ENCODE results near the gene LRIG2.

DNA sequence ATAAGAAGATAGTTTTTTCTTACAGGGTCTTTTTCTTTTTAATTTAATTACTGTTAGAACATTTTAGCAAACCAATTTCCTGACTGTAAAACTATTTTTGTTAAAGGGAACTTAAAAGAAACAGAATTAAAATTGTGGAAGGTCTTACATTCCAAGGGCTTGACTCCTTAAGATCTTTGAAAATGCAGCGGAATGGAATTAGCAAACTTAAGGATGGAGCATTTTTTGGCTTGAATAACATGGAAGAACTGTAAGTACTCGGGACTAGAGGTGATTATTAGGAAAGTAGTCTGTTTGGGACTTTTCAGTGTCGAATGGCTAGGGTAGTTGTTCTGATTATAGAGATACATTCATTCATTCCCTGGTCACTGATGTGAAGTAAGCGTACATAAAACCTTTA, 21.5 kb downstream of the LRIG2 start:
- no peak for TF ChIP-seq CTCF (tag by site-specific recombination; IDR thresholded peaks at IDR 0.05)
- TF ChIP-seq ZBTB8A (tag by site-specific recombination; IDR thresholded peaks at IDR 0.05) = no peak
- no peak for TF ChIP-seq SETDB1 (IDR thresholded peaks at IDR 0.05; ENCODE audit: insufficient read length, low read length)

Measured in HEK293 (cell line).